Activated naive CD4-positive, alpha-beta T cell treated with anti-CD3 and anti-CD28 coated beads for 36 hours (primary cell): Measurements from ENCODE around the gene SETD5. TPM values are rescaled to one million over a fixed set of nuclear protein-coding genes. Genes with fewer than 3 reads are reported as not detected.

Source experiments
- CTCF ChIA-PET: fragments of 350-600 bp; sonication (Branson Sonifier 250); formaldehyde crosslinking; loops from one replicate; lab custom pipeline; 2021; ENCODE audit warnings: antibody characterized with exemption; lab: Charles Lee
- DNase-seq: peaks from one replicate; pipeline ENCODE4 v3.0.0-alpha.2; 2020
- H3K27ac Mint-ChIP-seq: one replicate; pipeline ENCODE4 v1.8.0; 2021; ENCODE audit warnings: mild to moderate bottlenecking, mixed read lengths
- H3K27me3 Mint-ChIP-seq: one replicate; pipeline ENCODE4 v1.8.0; 2021; ENCODE audit warnings: low read depth, mixed read lengths
- H3K36me3 Mint-ChIP-seq: one replicate; pipeline ENCODE4 v1.8.0; 2021; ENCODE audit warnings: low read depth, mixed read lengths
- H3K4me1 Mint-ChIP-seq: one replicate; pipeline ENCODE4 v1.8.0; 2021; ENCODE audit warnings: low read depth, mixed read lengths
- H3K4me3 Mint-ChIP-seq: one replicate; pipeline ENCODE4 v1.8.0; 2021; ENCODE audit warnings: mild to moderate bottlenecking, moderate library complexity, mixed read lengths
- H3K9me3 Mint-ChIP-seq: one replicate; pipeline ENCODE4 v1.8.0; 2021; ENCODE audit warnings: mixed read lengths
- intact Hi-C: fragments of 100-400 bp; cut with micrococcal nuclease; formaldehyde crosslinking; loops from one replicate; pipeline ENCODE4 v1.15.1; 2023
- total RNA-seq, 2 experiments: library from RNA; stranded (reverse); gene quantifications; one replicate each; pipeline ENCODE4 v1.2.3, GENCODE V29; 2021

Gene SETD5
- total RNA-seq, 2 experiments from 2014 or later: 125 to 133 TPM

DNA sequence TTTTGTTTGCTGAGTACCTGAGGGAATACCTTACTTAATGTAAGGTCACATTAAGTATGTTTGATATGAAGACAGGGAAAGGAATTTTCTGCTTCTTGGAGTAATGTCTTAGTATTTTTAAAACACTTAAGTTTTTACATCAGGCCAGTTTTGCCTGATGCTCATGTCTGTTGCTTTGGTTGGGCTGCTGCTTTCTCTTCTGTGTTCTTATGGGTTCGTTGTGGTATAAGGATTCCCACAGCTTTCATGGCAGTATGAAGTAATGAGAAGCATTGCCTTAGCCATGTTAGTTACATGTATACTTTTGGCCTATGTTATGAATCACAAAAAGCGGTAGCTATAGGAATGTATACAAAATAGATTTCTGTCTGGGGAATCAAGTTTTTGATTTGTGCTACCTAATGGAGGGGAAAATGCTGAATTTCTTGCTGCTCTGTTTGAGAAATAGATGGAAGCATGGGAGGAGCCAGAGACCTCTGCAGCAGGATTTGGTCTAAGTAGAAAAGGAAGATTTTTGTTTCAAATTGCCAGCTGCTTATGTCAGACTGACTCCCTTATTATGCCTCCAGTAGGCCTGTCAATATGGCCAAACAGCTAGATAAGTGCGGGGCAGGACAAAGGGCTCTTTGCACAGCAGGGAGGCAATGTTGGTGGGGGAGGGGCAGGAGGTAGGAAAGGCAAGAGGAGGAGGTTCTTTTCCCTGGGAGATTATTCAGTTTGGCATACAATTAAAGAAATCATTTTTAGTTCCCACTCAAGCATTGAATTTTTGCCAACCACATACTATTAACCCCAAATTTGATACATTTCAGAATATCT is 5.2 kb downstream of the SETD5 start:
- Mint-ChIP-seq H3K4me3 (no peak overlapping the region), H3K27ac (no peak overlapping the region), H3K36me3 (peaks cover 20% of the 10 kb centered on the region), H3K9me3 (no peaks in the 10 kb centered on the region), H3K4me1 (peaks cover 70% of the 10 kb centered on the region), H3K27me3 (no peaks in the 10 kb centered on the region)
- CTCF ChIA-PET: interaction anchor here (0.6 to 1.1 kb wide), 4 partner anchors 24 to 400 kb away, joined by 3 to 5 read pairs (median 4); no protein-coding TSS in a partner anchor
- intact Hi-C loops: no loop called here
- DNase-seq: no peak

DNA sequence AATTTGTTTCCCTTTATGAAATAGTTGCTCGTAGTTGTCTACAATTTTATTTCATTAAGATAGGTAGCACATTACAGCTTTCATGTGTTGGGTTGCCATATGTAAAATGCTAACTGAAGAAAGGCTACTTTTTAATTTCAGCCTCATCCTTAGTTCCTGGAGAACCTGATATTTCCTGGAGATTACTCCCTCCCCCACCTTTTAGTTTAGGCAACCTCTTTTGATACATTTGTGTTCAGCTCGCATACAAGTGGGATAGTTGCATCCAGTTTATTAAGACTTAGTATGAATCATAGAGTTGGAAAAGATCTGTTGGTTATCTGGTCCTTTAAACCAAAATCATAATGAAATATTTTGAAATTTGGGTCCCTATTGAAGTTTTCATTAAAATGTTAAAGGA is 6.0 kb downstream of the SETD5 start:
- no peaks in the 10 kb centered on the region for H3K27me3 Mint-ChIP-seq
- CTCF ChIA-PET: interaction anchor here (1.1 to 2.5 kb wide), 2 partner anchors 17 to 23 kb away, joined by 4 to 11 read pairs; no protein-coding TSS in a partner anchor
- H3K36me3 Mint-ChIP-seq: peaks cover 14% of the 10 kb centered on the region
- no peaks in the 10 kb centered on the region for H3K9me3 Mint-ChIP-seq
- no peak for DNase-seq
- H3K4me3 Mint-ChIP-seq: no peak overlapping the region
- intact Hi-C loops: no loop called here
- peaks cover 73% of the 10 kb centered on the region for H3K4me1 Mint-ChIP-seq
- no peak overlapping the region for H3K27ac Mint-ChIP-seq

DNA sequence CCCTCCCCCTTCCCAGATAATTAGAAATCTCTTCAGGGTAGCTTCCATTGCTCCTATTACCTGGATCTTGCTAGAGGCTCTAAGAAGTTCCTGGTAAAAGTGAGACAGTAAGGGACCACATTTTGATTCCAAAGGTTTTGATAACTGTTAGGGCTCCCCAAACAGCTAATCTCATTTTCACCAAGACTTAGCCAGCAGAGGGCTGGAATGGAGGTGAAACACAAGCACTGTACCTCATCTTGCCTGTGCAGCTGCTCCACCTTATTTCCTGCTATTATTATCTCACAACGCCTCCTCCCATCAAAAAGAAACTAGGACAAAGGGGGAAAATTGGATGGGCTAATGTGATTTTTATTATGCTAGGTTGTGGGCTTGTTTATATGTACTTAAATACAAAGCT is 7.3 kb downstream of the SETD5 start:
- H3K27me3 Mint-ChIP-seq: no peaks in the 10 kb centered on the region
- peaks cover 79% of the 10 kb centered on the region for H3K4me1 Mint-ChIP-seq
- H3K4me3 Mint-ChIP-seq: no peak overlapping the region
- intact Hi-C loops: no loop called here
- CTCF ChIA-PET: interaction anchor here (0.6 to 2.5 kb wide), 4 partner anchors 10 to 33 kb away, joined by 3 to 11 read pairs (median 4); no protein-coding TSS in a partner anchor
- peaks cover 12% of the 10 kb centered on the region for H3K36me3 Mint-ChIP-seq
- DNase-seq: no peak
- H3K9me3 Mint-ChIP-seq: no peaks in the 10 kb centered on the region
- H3K27ac Mint-ChIP-seq: no peak overlapping the region

DNA sequence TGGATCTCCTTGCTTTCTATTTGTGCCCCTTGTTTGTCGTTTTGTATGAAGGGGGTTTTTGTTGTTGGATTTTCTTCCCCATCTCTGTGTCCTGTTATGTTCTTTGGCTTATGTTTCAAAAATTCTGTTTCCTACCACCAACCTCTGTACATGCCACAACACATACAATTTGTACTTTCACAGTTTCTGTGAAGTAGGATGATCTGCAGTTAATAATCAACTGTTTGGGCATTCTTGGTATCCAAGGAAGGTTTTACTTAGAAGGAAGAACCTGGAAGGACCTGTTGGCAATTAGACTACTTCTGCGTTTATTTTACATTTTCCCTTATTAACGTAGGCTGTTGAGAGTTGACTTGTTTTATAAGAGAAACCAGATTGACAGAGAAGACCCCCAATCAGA is 8.3 kb downstream of the SETD5 start:
- peaks cover 13% of the 10 kb centered on the region for H3K36me3 Mint-ChIP-seq
- no peak for DNase-seq
- no peaks in the 10 kb centered on the region for H3K9me3 Mint-ChIP-seq
- intact Hi-C loops: no loop called here
- H3K4me3 Mint-ChIP-seq: no peak overlapping the region
- H3K27me3 Mint-ChIP-seq: no peaks in the 10 kb centered on the region
- peaks cover 78% of the 10 kb centered on the region for H3K4me1 Mint-ChIP-seq
- CTCF ChIA-PET: interaction anchor here (2.5 kb wide), 1 partner anchor 15 kb away, joined by 11 read pairs; no protein-coding TSS in a partner anchor
- no peak overlapping the region for H3K27ac Mint-ChIP-seq

DNA sequence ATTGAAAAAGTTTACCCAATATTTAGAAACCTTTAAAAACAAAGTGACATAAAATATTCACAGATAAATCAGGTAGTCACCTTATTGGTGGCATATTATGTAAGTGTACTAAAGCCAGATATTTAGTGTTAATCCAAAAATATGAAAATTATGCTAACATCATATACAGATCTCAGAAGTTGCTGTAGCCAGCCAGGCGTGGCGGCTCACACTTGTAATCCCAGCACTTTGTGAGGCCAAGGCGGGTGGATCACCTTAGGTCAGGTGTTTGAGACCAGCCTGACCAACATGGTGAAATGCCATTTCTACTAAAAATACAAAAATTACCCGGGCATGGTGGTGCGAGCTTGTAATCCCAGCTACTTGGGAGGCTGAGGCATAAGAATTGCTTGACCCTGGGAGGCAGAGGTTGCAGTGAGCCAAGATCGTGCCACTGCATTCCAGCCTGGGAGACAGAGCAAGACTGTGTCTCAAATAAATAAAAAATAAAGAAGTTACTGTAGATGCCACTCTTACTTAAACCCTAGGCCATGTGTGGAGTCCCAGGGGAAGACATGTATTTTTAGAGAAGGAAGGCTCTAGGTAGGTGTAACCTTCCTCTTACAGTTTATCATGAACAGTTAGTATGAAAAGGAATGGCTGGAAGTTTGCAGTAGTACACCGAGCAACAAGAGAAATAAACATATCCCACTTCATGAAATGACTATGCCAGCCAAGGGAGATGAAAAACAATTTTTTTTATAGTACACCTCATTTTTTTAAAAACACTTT is 9.6 kb downstream of the SETD5 start:
- intact Hi-C loops: no loop called here
- Mint-ChIP-seq H3K9me3 (no peaks in the 10 kb centered on the region), H3K36me3 (peaks cover 13% of the 10 kb centered on the region), H3K27ac (peak overlapping the region; percentile 30), H3K27me3 (no peaks in the 10 kb centered on the region), H3K4me3 (no peak overlapping the region), H3K4me1 (peaks cover 71% of the 10 kb centered on the region)
- CTCF ChIA-PET: no interaction called here
- no peak for DNase-seq

DNA sequence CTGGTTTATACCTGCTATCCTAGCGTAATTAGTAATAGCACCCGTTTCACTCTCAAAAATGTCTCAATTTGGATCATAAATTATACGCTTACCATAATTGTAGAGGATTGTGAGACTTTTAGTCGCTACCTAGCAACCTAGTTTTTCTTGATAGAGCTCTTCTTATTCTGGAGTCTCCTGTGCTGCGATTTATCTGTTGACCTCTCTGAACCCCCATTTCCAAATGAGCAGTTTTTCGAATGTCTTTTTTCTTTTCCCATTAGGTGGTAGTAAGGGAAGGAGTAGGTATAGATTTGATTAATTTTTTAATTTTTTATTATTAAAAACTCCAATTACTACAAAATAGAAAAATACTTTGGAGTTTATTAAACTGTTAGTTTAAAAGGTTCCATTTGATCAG is 10.6 kb downstream of the SETD5 start:
- Mint-ChIP-seq H3K9me3 (no peaks in the 10 kb centered on the region), H3K4me3 (no peak overlapping the region), H3K36me3 (peaks cover 13% of the 10 kb centered on the region), H3K4me1 (peaks cover 63% of the 10 kb centered on the region), H3K27ac (no peak overlapping the region), H3K27me3 (no peaks in the 10 kb centered on the region)
- intact Hi-C loops: no loop called here
- CTCF ChIA-PET: interaction anchor here (0.7 to 1.0 kb wide), 3 partner anchors 12 to 82 kb away, joined by 3 to 8 read pairs (median 3); no protein-coding TSS in a partner anchor
- DNase-seq: no peak

DNA sequence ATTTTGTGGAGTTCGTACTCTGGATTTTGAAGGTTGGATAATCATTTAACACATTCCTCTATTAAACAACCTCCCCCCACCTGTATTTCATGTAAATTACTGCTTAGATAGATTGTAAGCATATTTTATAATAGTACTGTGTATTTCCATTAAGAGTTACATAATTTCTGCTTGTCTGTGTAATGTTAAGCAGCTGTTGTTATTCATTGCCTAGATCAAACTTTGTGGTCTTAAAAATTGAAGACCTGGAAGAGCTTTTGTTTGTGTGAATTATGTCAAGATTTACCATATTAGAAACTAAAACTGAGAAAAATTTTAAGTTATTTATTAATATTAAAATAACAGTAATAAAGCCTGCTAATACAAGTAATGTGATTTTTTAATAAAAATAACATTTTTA is 11.1 kb downstream of the SETD5 start:
- H3K36me3 Mint-ChIP-seq: peaks cover 15% of the 10 kb centered on the region
- H3K27ac Mint-ChIP-seq: no peak overlapping the region
- peaks cover 62% of the 10 kb centered on the region for H3K4me1 Mint-ChIP-seq
- no peaks in the 10 kb centered on the region for H3K9me3 Mint-ChIP-seq
- intact Hi-C loops: no loop called here
- H3K4me3 Mint-ChIP-seq: no peak overlapping the region
- CTCF ChIA-PET: interaction anchor here (0.7 to 1.0 kb wide), 3 partner anchors 12 to 82 kb away, joined by 3 to 8 read pairs (median 3); no protein-coding TSS in a partner anchor
- no peak for DNase-seq
- H3K27me3 Mint-ChIP-seq: no peaks in the 10 kb centered on the region

DNA sequence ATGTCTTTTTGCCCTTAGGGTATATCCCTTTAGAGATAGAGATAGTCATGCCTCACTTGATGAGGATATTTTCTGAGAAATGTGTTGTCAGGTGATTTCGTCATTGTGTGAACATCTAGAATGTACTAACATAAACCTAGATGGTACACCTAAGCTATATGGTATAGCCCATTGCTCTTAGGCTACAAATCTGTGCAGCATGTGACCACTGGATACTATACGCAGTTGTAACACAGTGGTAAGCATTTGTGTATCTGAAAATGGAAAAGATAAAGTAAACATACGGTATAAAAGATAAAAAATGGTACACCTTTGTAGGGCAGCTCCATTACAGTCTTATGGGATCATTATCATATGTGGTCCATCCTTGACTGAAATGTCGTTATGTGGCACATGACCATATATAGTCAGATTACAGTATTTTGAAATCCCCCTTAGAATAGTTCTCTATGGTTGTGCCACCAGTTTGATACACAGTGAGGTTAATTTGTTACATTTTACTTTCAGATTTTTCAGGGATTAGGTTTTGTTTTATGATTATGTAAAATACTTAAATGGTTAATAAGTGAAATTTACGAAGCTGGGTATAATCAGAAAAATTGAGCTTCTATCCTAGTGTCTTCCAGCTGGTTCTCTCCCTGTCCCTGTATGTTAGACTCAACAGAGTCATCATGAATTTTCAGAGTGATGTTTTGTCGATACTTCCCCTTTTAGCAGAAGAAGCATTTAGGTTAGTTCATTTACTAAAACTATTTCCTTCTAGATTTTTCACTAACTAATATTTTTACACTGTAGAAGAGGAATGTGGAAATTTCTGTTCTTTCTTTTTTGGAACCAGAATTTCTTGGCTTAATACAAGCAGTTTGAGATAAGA is 12.8 kb downstream of the SETD5 start:
- H3K27ac Mint-ChIP-seq: peak overlapping the region; percentile 28
- no peaks in the 10 kb centered on the region for H3K27me3 Mint-ChIP-seq
- no peak overlapping the region for H3K4me3 Mint-ChIP-seq
- intact Hi-C loops: loop anchor here (1.0 kb wide), 1 partner anchor 11 kb away; no protein-coding TSS in a partner anchor
- H3K36me3 Mint-ChIP-seq: peaks cover 19% of the 10 kb centered on the region
- no peak for DNase-seq
- H3K9me3 Mint-ChIP-seq: no peaks in the 10 kb centered on the region
- peaks cover 57% of the 10 kb centered on the region for H3K4me1 Mint-ChIP-seq
- CTCF ChIA-PET: interaction anchor here (1.0 kb wide), 1 partner anchor 11 kb away, joined by 3 read pairs; no protein-coding TSS in a partner anchor

DNA sequence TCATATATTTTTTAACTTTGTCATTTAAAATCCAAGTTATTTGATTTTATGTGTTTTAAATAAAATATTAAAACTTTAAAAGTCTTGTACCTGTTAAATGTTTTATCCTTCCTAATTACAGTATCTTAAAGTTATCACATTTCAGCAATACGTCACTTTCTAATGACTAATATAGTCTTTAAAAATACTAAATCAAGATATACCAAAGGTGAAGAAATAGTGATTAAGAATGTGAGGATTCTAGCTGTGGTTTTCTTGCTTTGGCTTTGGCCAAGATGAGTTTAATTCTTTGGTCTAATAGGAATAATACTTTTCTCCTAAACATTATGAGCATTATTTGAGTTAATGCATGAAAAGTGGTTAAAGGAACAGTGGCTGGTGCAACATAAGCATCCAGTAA is 13.9 kb downstream of the SETD5 start:
- no peak for DNase-seq
- no peak overlapping the region for H3K4me3 Mint-ChIP-seq
- H3K27ac Mint-ChIP-seq: no peak overlapping the region
- no peaks in the 10 kb centered on the region for H3K27me3 Mint-ChIP-seq
- H3K4me1 Mint-ChIP-seq: peaks cover 58% of the 10 kb centered on the region
- CTCF ChIA-PET: interaction anchor here (0.6 kb wide), 1 partner anchor 14 kb away, joined by 6 read pairs; no protein-coding TSS in a partner anchor
- H3K9me3 Mint-ChIP-seq: no peaks in the 10 kb centered on the region
- intact Hi-C loops: no loop called here
- H3K36me3 Mint-ChIP-seq: peaks cover 24% of the 10 kb centered on the region

DNA sequence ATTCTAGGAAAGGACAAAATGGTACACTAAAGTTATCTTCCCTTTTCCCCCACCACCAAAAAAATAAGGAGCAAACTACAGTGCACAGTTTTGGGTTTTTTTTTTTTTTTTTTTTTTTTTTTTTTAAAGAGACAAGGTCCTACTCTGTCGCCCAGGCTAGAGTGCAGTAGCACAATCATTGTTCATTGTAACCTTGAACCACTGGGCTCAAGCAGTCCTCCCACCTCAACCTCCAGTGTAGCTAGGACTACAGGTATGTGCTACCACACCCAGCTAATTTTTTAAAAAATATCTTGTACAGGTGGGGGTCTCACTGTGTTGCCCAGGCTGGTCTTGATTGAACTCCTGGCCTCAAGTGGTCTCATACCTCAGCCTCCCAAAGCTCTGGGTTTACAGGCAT is 14.9 kb downstream of the SETD5 start:
- CTCF ChIA-PET: no interaction called here
- H3K4me3 Mint-ChIP-seq: no peak overlapping the region

DNA sequence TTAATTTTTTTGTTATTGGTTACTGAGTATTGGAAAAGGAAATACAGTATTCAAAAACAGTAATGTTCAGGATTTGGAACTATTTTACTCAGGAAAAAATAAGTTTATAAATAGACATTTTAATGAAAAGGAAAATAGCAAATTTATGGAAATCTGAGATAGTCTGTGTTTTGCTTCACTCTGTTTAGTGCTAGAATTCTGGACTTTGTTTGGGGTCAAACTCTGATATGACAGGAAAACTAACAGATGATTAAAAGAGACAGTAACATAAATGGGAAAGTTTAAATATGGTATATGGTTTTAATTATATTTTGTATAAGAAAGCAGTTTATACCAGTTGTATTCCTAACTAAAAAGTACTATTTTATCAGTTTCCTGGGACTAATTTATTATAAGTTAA is 17.4 kb downstream of the SETD5 start:
- no peak overlapping the region for H3K4me3 Mint-ChIP-seq
- DNase-seq: no peak
- intact Hi-C loops: no loop called here
- H3K4me1 Mint-ChIP-seq: peaks cover 48% of the 10 kb centered on the region
- no peaks in the 10 kb centered on the region for H3K9me3 Mint-ChIP-seq
- CTCF ChIA-PET: no interaction called here
- H3K36me3 Mint-ChIP-seq: peaks cover 18% of the 10 kb centered on the region
- H3K27ac Mint-ChIP-seq: no peak overlapping the region
- H3K27me3 Mint-ChIP-seq: no peaks in the 10 kb centered on the region

More for the DNA sequence above, 14.9 kb downstream of the SETD5 start:
- no peaks in the 10 kb centered on the region for H3K27me3 Mint-ChIP-seq
- H3K27ac Mint-ChIP-seq: no peak overlapping the region
- peaks cover 22% of the 10 kb centered on the region for H3K36me3 Mint-ChIP-seq
- intact Hi-C loops: loop anchor here (1.0 kb wide), 1 partner anchor 9 kb away; no protein-coding TSS in a partner anchor
- no peaks in the 10 kb centered on the region for H3K9me3 Mint-ChIP-seq
- DNase-seq: no peak
- peaks cover 52% of the 10 kb centered on the region for H3K4me1 Mint-ChIP-seq
